SK-N-MC (cell line): ENCODE measurements around the gene SCN4A.

Source experiments
- FOXP2 ChIP-seq: optimal IDR thresholded peaks from 2 replicates; pipeline ENCODE3; 2011; ENCODE audit warnings: mild to moderate bottlenecking, moderate library complexity; ENCODE audit not compliant: insufficient read depth; ENCODE audit errors: extremely low read length, control extremely low read depth
- POLR2AphosphoS5 ChIP-seq: IDR thresholded peaks from 2 replicates; pipeline ENCODE4 v1.6.1; 2012; ENCODE audit warnings: mild to moderate bottlenecking, low read depth, low read length, borderline replicate concordance

DNA sequence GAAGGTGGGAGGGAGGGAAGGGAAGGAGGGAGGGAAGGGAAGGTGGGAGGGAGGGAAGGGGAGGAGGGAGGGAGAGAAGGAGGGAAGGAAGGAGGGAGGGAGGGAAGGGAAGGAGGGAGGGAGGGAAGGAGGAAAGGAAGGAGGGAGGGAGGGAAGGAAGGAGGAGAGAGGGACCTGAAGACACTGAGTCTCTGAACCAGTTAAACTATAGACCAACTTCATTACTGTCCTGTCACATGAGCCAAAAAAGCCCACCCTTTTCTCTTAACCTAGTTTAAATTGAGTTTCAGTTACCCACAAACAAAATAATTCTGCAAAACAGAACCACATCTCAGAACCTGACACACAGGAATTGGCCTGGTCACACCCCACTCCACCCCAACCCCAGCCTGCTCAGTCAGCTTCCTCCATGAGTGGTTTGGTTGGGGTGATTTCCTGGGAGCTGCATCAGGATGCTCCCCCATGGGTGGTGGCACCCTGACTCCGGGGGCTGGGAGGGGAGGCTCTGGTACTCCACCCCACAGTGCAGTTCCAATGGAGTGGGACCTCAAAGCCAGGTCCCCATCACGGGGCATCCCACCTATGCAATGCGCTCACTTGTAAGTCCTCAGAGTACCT is 20.8 kb upstream of the SCN4A start:
- TF ChIP-seq POLR2AphosphoS5 (no peak), FOXP2 (no peak)
